B cell (primary cell): ENCODE results near the gene SPOCK1. TPM values are rescaled to one million over a fixed set of nuclear protein-coding genes. Genes with fewer than 3 reads are reported as not detected.

ENCODE experiments used
- ATAC-seq: fragments of 200-7000 bp; cut with Tn5 transposase; one replicate; pipeline ENCODE4 v1.10.0; 2021; ENCODE audit warnings: low read depth, mild to moderate bottlenecking, moderate number of reproducible peaks, moderate library complexity
- CTCF ChIA-PET: fragments of 350-600 bp; sonication (Branson Sonifier 250); formaldehyde crosslinking; loops from one replicate; lab custom pipeline; 2021; ENCODE audit warnings: antibody characterized with exemption, inconsistent platforms; lab: Charles Lee
- POLR2A ChIA-PET: fragments of 350-600 bp; sonication (Branson Sonifier 250); formaldehyde crosslinking; loops from one replicate; lab custom pipeline; 2021; ENCODE audit warnings: antibody characterized with exemption; lab: Charles Lee
- DNase-seq: peaks from one replicate; pipeline ENCODE4 v3.0.0; 2013
- H2AFZ ChIP-seq: 2 replicates; pipeline ENCODE4 v1.6.1; 2012; ENCODE audit warnings: mild to moderate bottlenecking, low read depth, low read length; ENCODE audit not compliant: insufficient read depth, poor library complexity, severe bottlenecking
- H3K27ac ChIP-seq, 2 donors: 1 replicate in 1 of 2; 2 replicates in 1 of 2; pipeline ENCODE4 v1.5.1; 2012 to 2013; ENCODE audit warnings: low read length in 2 of 2, mild to moderate bottlenecking in 2 of 2, moderate library complexity in 1 of 2
- H3K27me3 ChIP-seq, 4 experiments: fragments of 200-600 bp in 1 of 4; sonication (generic) in 1 of 4; replicated peaks in 1 of 4; 1 replicate in 2 of 4; 2 replicates in 2 of 4; pipeline versions ENCODE4 v1.6.1 to v1.7.0; 2013 to 2016; ENCODE audit warnings: low read length in 3 of 4, mild to moderate bottlenecking in 2 of 4, mixed read lengths in 1 of 4, moderate library complexity in 1 of 4; ENCODE audit not compliant: insufficient read depth in 4 of 4, control insufficient read depth in 3 of 4; ENCODE audit errors: control extremely low read depth in 1 of 4
- H3K36me3 ChIP-seq, 2 experiments: replicated peaks in 1 of 2; 1 replicate in 1 of 2; 2 replicates in 1 of 2; pipeline versions ENCODE4 v1.6.1 to v1.7.1; 2013; ENCODE audit warnings: low read length in 1 of 2; ENCODE audit not compliant: insufficient read depth in 2 of 2, control insufficient read depth in 1 of 2; ENCODE audit errors: control extremely low read depth in 1 of 2, extremely low read depth in 1 of 2
- H3K4me1 ChIP-seq, 2 donors: fragments of 200-600 bp in 1 of 2; sonication (generic) in 1 of 2; 1 replicate in 1 of 2; 2 replicates in 1 of 2; pipeline versions ENCODE4 v1.5.1 to v1.6.1; 2013 to 2017; ENCODE audit warnings: low read length in 2 of 2; ENCODE audit not compliant: control insufficient read depth in 2 of 2, insufficient read depth in 2 of 2
- H3K4me2 ChIP-seq: replicated peaks from 2 replicates; pipeline ENCODE3; 2012; ENCODE audit warnings: mild to moderate bottlenecking, low read depth, low read length; ENCODE audit not compliant: poor library complexity, severe bottlenecking
- H3K4me3 ChIP-seq, 5 experiments: fragments of 200-600 bp in 1 of 5; sonication (generic) in 1 of 5; 1 replicate in 3 of 5; 2 replicates in 2 of 5; pipeline versions ENCODE4 v1.5.1 to v1.7.0; 2011 to 2016; ENCODE audit warnings: low read length in 4 of 5, mild to moderate bottlenecking in 4 of 5, low read depth in 2 of 5, control low read depth in 1 of 5, moderate library complexity in 1 of 5; ENCODE audit not compliant: insufficient read depth in 1 of 5; ENCODE audit errors: control extremely low read depth in 1 of 5, extremely low read depth in 1 of 5
- H3K79me2 ChIP-seq: fragments of 200-600 bp; sonication (generic); one replicate; pipeline ENCODE4 v1.6.0; 2016; ENCODE audit warnings: low read length; ENCODE audit not compliant: control insufficient read depth, insufficient read depth
- H3K9ac ChIP-seq: fragments of 200-600 bp; sonication (generic); 2 replicates; pipeline ENCODE4 v1.6.1; 2017; ENCODE audit warnings: mild to moderate bottlenecking, low read length, moderate library complexity
- H3K9me3 ChIP-seq, 3 donors: one replicate each; pipeline versions ENCODE4 v1.6.1 to v1.7.1; 2013; ENCODE audit warnings: low read length in 2 of 3; ENCODE audit not compliant: control insufficient read depth in 2 of 3, insufficient read depth in 1 of 3; ENCODE audit errors: control extremely low read depth in 1 of 3
- H4K20me1 ChIP-seq: 2 replicates; pipeline ENCODE4 v1.6.0; 2012; ENCODE audit warnings: mild to moderate bottlenecking, low read length; ENCODE audit not compliant: insufficient read depth, control insufficient read depth, poor library complexity, severe bottlenecking
- H3K27ac Mint-ChIP-seq: one replicate; pipeline ENCODE4 v1.8.0; 2021; ENCODE audit warnings: mixed read lengths
- H3K27me3 Mint-ChIP-seq: one replicate; pipeline ENCODE4 v1.8.0; 2021; ENCODE audit warnings: mixed read lengths
- H3K4me1 Mint-ChIP-seq: one replicate; pipeline ENCODE4 v1.8.0; 2021; ENCODE audit warnings: mixed read lengths
- H3K4me3 Mint-ChIP-seq: one replicate; pipeline ENCODE4 v1.8.0; 2021; ENCODE audit warnings: mixed read lengths
- H3K9me3 Mint-ChIP-seq: one replicate; pipeline ENCODE4 v1.8.0; 2022; ENCODE audit warnings: mixed read lengths; ENCODE audit not compliant: insufficient read depth
- EZH2 ChIP-seq: IDR thresholded peaks from 2 replicates; pipeline ENCODE4 v1.6.1; 2012; ENCODE audit warnings: borderline replicate concordance, low read depth, mild to moderate bottlenecking, moderate library complexity, low read length; ENCODE audit not compliant: insufficient read depth, poor library complexity, severe bottlenecking
- WGBS: methylation state at CpG from one replicate; pipeline ENCODE4 v1.1.5; 2013; ENCODE audit warnings: missing lambda C conversion rate; ENCODE audit not compliant: insufficient coverage; 5-methylcytosine and 5-hydroxymethylcytosine counted together
- intact Hi-C: fragments of 100-400 bp; cut with micrococcal nuclease; formaldehyde crosslinking; loops from one replicate; pipeline ENCODE4 v1.10.0; 2022
- polyA plus RNA-seq: library from polyadenylated mRNA; depleted of rRNA; stranded (reverse); fragments of >200 nt; gene quantifications from 2 replicates; pipeline ENCODE4 v1.2.3, GENCODE V29; 2012
- total RNA-seq, 2 donors: library from RNA; stranded (reverse); fragments of 120-200 nt in 1 of 2; gene quantifications; 1 replicate in 1 of 2; 2 replicates in 1 of 2; pipeline versions ENCODE4 v1.2.3 to v1.2.4, GENCODE V29; 2013 to 2022
- TF ChIP-seq, protein P1 (sequence below): fragments of 200-600 bp; IDR thresholded peaks from one replicate; pipeline ENCODE4 v1.8.0; 2022; ENCODE audit warnings: antibody characterized with exemption, mild to moderate bottlenecking

SPOCK1 gene
- total and polyA plus RNA-seq, 2 donors (not counting 1 experiment from before 2014, with no cell fraction given), result not detected

DNA sequence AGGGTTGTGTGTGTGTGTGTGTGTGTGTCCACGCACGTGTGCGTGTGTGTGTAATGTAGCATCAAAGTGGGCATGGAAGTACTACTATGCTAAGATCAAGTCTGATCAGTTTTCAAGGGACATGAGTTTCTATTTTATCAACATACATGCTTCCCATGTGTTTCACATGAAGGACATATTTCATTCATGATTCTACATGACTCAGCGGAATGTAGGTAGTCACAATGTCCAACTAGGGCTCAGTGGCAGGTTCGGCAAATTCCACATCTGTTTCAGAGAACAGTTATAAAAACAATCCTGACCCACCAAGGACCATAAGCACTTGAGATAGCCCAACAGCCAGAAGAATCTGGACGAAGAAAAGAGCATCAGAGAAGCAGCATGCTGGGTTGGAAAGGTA lies 148.3 kb downstream of the SPOCK1 start:
- H3K4me1 Mint-ChIP-seq, result no peaks in the 10 kb centered on the region
- no peak overlapping the region for H3K4me3 ChIP-seq
- H3K4me1 ChIP-seq, result no peaks in the 10 kb centered on the region
- H3K36me3 ChIP-seq, result no peaks in the 10 kb centered on the region
- no peaks in the 10 kb centered on the region for H3K27me3 Mint-ChIP-seq
- H3K9me3 Mint-ChIP-seq, result no peaks in the 10 kb centered on the region
- intact Hi-C loops, result no loop called here
- TF ChIP-seq EZH2, result no peak
- TF ChIP-seq, protein P1, sequence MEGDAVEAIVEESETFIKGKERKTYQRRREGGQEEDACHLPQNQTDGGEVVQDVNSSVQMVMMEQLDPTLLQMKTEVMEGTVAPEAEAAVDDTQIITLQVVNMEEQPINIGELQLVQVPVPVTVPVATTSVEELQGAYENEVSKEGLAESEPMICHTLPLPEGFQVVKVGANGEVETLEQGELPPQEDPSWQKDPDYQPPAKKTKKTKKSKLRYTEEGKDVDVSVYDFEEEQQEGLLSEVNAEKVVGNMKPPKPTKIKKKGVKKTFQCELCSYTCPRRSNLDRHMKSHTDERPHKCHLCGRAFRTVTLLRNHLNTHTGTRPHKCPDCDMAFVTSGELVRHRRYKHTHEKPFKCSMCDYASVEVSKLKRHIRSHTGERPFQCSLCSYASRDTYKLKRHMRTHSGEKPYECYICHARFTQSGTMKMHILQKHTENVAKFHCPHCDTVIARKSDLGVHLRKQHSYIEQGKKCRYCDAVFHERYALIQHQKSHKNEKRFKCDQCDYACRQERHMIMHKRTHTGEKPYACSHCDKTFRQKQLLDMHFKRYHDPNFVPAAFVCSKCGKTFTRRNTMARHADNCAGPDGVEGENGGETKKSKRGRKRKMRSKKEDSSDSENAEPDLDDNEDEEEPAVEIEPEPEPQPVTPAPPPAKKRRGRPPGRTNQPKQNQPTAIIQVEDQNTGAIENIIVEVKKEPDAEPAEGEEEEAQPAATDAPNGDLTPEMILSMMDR, result no peak
- no peak overlapping the region for H3K4me2 ChIP-seq
- WGBS, result 81% methylated on average over 5 of the region's 6 CpGs
- H3K79me2 ChIP-seq, result no peaks in the 10 kb centered on the region
- no peak overlapping the region for H3K4me3 Mint-ChIP-seq
- ChIA-PET POLR2A (no interaction called here), CTCF (no interaction called here)
- H4K20me1 ChIP-seq, result no peaks in the 10 kb centered on the region
- H2AFZ ChIP-seq, result no peak overlapping the region
- H3K27ac Mint-ChIP-seq, result no peak overlapping the region
- H3K9me3 ChIP-seq, result peaks cover 0 to 5% (median 0%) of the 10 kb centered on the region in 3 donors
- DNase-seq, result no peak
- no peak overlapping the region for H3K9ac ChIP-seq
- no peak overlapping the region for H3K27ac ChIP-seq
- ATAC-seq, result no peak
- H3K27me3 ChIP-seq, result peaks cover 0 to 6% (median 0%) of the 10 kb centered on the region in 4 experiments

DNA sequence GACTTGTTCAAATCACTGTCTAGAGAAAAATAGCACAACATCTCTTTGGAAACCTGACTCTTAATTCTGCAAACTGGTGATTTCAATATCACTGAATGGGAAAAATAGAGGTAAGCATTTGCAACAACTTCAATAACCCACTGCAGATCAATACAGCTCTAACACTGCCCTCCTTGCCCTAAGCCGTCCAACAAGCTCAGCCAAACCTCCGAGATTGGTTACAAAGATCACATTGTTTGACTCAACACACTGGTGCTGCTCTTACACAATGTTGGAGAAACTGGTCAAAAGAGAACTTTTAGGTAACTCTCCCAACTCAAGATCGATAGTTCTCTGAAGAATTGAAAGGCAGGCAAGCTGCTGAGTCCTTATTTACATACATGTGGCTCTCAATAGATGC lies 150.4 kb downstream of the SPOCK1 start:
- H3K4me3 ChIP-seq, result no peak overlapping the region
- H3K79me2 ChIP-seq, result no peaks in the 10 kb centered on the region
- CTCF ChIA-PET, result no interaction called here
- H2AFZ ChIP-seq, result no peak overlapping the region
- no peak for ATAC-seq
- H3K27me3 Mint-ChIP-seq, result no peaks in the 10 kb centered on the region
- no peaks in the 10 kb centered on the region for H3K4me1 ChIP-seq
- H3K27ac Mint-ChIP-seq, result no peak overlapping the region
- no peak for DNase-seq
- intact Hi-C loops, result no loop called here
- no peak overlapping the region for H3K4me2 ChIP-seq
- H3K4me3 Mint-ChIP-seq, result no peak overlapping the region
- 86% methylated on average over 2 of the region's 3 CpGs for WGBS
- no peaks in the 10 kb centered on the region for H3K36me3 ChIP-seq
- no peaks in the 10 kb centered on the region for H3K4me1 Mint-ChIP-seq
- POLR2A ChIA-PET, result no interaction called here
- H3K27ac ChIP-seq, result no peak overlapping the region
- no peak for TF ChIP-seq EZH2
- TF ChIP-seq, protein P1, result no peak
- H4K20me1 ChIP-seq, result no peaks in the 10 kb centered on the region
- no peak overlapping the region for H3K9ac ChIP-seq
- H3K9me3 Mint-ChIP-seq, result no peaks in the 10 kb centered on the region
- peaks cover 0 to 2% (median 0%) of the 10 kb centered on the region in 4 experiments for H3K27me3 ChIP-seq
- no peaks in the 10 kb centered on the region for H3K9me3 ChIP-seq
